Nephron (organoid): ENCODE results near the gene SMAD3.

ENCODE experiments used
- H3K27ac Mint-ChIP-seq, 3 experiments: 2 replicates each; pipeline ENCODE4 v1.8.0; 2020; ENCODE audit warnings: mixed read lengths in 3 of 3, mild to moderate bottlenecking in 2 of 3, moderate library complexity in 1 of 3
- H3K27me3 Mint-ChIP-seq: 2 replicates; pipeline ENCODE4 v1.8.0; 2021; ENCODE audit warnings: low read depth, mild to moderate bottlenecking, moderate library complexity, mixed read lengths
- H3K36me3 Mint-ChIP-seq: 2 replicates; pipeline ENCODE4 v1.8.0; 2020; ENCODE audit warnings: low read depth, mixed read lengths
- H3K4me1 Mint-ChIP-seq: 2 replicates; pipeline ENCODE4 v1.8.0; 2020; ENCODE audit warnings: mixed read lengths
- H3K4me3 Mint-ChIP-seq, 3 experiments: 2 replicates each; pipeline ENCODE4 v1.8.0; 2020; ENCODE audit warnings: mild to moderate bottlenecking in 3 of 3, mixed read lengths in 3 of 3, moderate library complexity in 2 of 3
- H3K9me3 Mint-ChIP-seq: 2 replicates; pipeline ENCODE4 v1.8.0; 2020; ENCODE audit warnings: mixed read lengths
- TF ChIP-seq, protein P1 (sequence below), 3 experiments: fragments of 200-600 bp; sonication (generic); IDR thresholded peaks; one replicate each; pipeline ENCODE4 v1.5.0; 2021; ENCODE audit warnings: antibody characterized with exemption in 3 of 3; ENCODE audit not compliant: unreplicated experiment in 3 of 3

The SMAD3 gene

DNA sequence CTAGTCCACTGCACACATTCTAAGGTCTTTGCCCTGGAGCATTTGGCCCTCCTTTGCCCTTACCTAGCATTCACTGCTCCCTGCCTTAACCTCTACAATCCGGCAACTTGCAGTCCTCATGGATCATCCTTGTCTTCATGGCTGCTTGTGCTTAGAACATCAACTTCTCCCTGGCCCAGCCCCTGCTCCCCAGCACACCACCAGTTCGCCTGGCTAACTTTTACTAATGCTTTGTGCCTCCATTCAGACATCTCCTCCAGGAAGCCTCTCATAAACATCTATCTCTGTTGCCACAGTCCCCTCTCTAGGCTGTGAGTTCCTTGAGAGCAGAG lies 131.9 kb downstream of the SMAD3 start:
- TF ChIP-seq, protein P1, sequence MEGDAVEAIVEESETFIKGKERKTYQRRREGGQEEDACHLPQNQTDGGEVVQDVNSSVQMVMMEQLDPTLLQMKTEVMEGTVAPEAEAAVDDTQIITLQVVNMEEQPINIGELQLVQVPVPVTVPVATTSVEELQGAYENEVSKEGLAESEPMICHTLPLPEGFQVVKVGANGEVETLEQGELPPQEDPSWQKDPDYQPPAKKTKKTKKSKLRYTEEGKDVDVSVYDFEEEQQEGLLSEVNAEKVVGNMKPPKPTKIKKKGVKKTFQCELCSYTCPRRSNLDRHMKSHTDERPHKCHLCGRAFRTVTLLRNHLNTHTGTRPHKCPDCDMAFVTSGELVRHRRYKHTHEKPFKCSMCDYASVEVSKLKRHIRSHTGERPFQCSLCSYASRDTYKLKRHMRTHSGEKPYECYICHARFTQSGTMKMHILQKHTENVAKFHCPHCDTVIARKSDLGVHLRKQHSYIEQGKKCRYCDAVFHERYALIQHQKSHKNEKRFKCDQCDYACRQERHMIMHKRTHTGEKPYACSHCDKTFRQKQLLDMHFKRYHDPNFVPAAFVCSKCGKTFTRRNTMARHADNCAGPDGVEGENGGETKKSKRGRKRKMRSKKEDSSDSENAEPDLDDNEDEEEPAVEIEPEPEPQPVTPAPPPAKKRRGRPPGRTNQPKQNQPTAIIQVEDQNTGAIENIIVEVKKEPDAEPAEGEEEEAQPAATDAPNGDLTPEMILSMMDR (IDR thresholded peaks at IDR 0.05; ENCODE audit: unreplicated experiment in 3 of 3): no peak
- H3K4me3 Mint-ChIP-seq: no peak overlapping the region
- H3K27ac Mint-ChIP-seq: peak overlapping the region; percentile 8 to 26 (median 16)
- H3K36me3 Mint-ChIP-seq: peaks cover 48% of the 10 kb centered on the region
- H3K27me3 Mint-ChIP-seq: no peaks in the 10 kb centered on the region
- peaks cover 47% of the 10 kb centered on the region for H3K4me1 Mint-ChIP-seq
- H3K9me3 Mint-ChIP-seq: no peaks in the 10 kb centered on the region

- H3K36me3 Mint-ChIP-seq: peaks cover 48% of the 10 kb centered on the region
- H3K4me1 Mint-ChIP-seq: peaks cover 37% of the 10 kb centered on the region
- no peaks in the 10 kb centered on the region for H3K27me3 Mint-ChIP-seq
- no peak overlapping the region for H3K4me3 Mint-ChIP-seq
- TF ChIP-seq, protein P1 (IDR thresholded peaks at IDR 0.05; ENCODE audit: unreplicated experiment in 3 of 3): no peak
- H3K9me3 Mint-ChIP-seq: no peaks in the 10 kb centered on the region
- H3K27ac Mint-ChIP-seq: no peak overlapping the region
Measured at GRCh38 chr15:67198157-67198754, 132.9 kb downstream of the SMAD3 start.

- Mint-ChIP-seq H3K4me3 (no peak overlapping the region), H3K27ac (no peak overlapping the region), H3K4me1 (peaks cover 26% of the 10 kb centered on the region), H3K9me3 (no peaks in the 10 kb centered on the region), H3K27me3 (no peaks in the 10 kb centered on the region), H3K36me3 (peaks cover 45% of the 10 kb centered on the region)
- TF ChIP-seq, protein P1 (IDR thresholded peaks at IDR 0.05; ENCODE audit: unreplicated experiment in 3 of 3): no peak
Measured at GRCh38 chr15:67199391-67199790, 134.0 kb downstream of the SMAD3 start.

- TF ChIP-seq, protein P1 (IDR thresholded peaks at IDR 0.05; ENCODE audit: unreplicated experiment in 3 of 3): no peak
- no peak overlapping the region for H3K4me3 Mint-ChIP-seq
- H3K27ac Mint-ChIP-seq: no peak overlapping the region
- H3K27me3 Mint-ChIP-seq: no peaks in the 10 kb centered on the region
- peaks cover 26% of the 10 kb centered on the region for H3K4me1 Mint-ChIP-seq
- no peaks in the 10 kb centered on the region for H3K9me3 Mint-ChIP-seq
- peaks cover 39% of the 10 kb centered on the region for H3K36me3 Mint-ChIP-seq
Measured at GRCh38 chr15:67199881-67200763, 134.7 kb downstream of the SMAD3 start.

GRCh38 chr15:67201136-67201535 lies 135.7 kb downstream of the SMAD3 start:
- peak overlapping the region in 1 of 3 experiments; percentile 34 for H3K27ac Mint-ChIP-seq
- peaks cover 41% of the 10 kb centered on the region for H3K36me3 Mint-ChIP-seq
- H3K4me1 Mint-ChIP-seq: peaks cover 26% of the 10 kb centered on the region
- H3K27me3 Mint-ChIP-seq: no peaks in the 10 kb centered on the region
- no peaks in the 10 kb centered on the region for H3K9me3 Mint-ChIP-seq
- no peak overlapping the region for H3K4me3 Mint-ChIP-seq
- TF ChIP-seq, protein P1 (IDR thresholded peaks at IDR 0.05; ENCODE audit: unreplicated experiment in 3 of 3): no peak
